OCI-LY3 (cell line): ENCODE measurements around the gene WDR27.

ENCODE experiments used
- H2AFZ ChIP-seq: fragments of 200-600, 300-600 bp; shearing (Covaris generic); 2 replicates; pipeline ENCODE4 v1.6.0; 2014; ENCODE audit warnings: antibody characterized with exemption, low read depth, low read length
- H3K27ac ChIP-seq: fragments of 200-600, 300-600 bp; sonication (generic); 2 replicates; pipeline ENCODE4 v1.5.1; 2014; ENCODE audit warnings: mild to moderate bottlenecking, low read length, moderate library complexity, mixed read lengths
- H3K27me3 ChIP-seq: fragments of 200-600, 300-600 bp; sonication (generic); 2 replicates; pipeline ENCODE4 v1.6.1; 2014; ENCODE audit warnings: low read depth, low read length, mixed read lengths
- H3K36me3 ChIP-seq: fragments of 200-600, 300-600 bp; sonication (generic); replicated peaks from 2 replicates; pipeline ENCODE3; 2014; ENCODE audit warnings: low read depth, low read length, mixed read lengths
- H3K4me1 ChIP-seq: fragments of 300-600, 200-600 bp; sonication (generic); 2 replicates; pipeline ENCODE4 v1.6.1; 2014; ENCODE audit warnings: low read length, mixed read lengths
- H3K4me2 ChIP-seq: fragments of 200-600, 300-600 bp; sonication (generic); 2 replicates; pipeline ENCODE4 v1.6.1; 2014; ENCODE audit warnings: low read length, mixed read lengths
- H3K4me3 ChIP-seq: fragments of 300-600, 200-600 bp; sonication (generic); 2 replicates; pipeline ENCODE4 v1.5.1; 2014; ENCODE audit warnings: antibody characterized with exemption, mild to moderate bottlenecking, low read length, moderate library complexity
- H3K79me2 ChIP-seq: fragments of 300-600, 200-600 bp; shearing (Covaris generic); 2 replicates; pipeline ENCODE4 v1.6.1; 2014; ENCODE audit warnings: mild to moderate bottlenecking, low read length, mixed read lengths
- H3K9ac ChIP-seq: fragments of 300-600, 200-600 bp; shearing (Covaris generic); 2 replicates; pipeline ENCODE4 v1.6.0; 2014; ENCODE audit warnings: mild to moderate bottlenecking, low read length, moderate library complexity
- H3K9me3 ChIP-seq: fragments of 200-600, 300-600 bp; shearing (Covaris generic); 2 replicates; pipeline ENCODE4 v1.6.1; 2014; ENCODE audit warnings: low read length, mixed read lengths; ENCODE audit not compliant: insufficient read depth
- H4K20me1 ChIP-seq: fragments of 200-600, 300-600 bp; sonication (generic); 2 replicates; pipeline ENCODE4 v1.6.1; 2016; ENCODE audit warnings: low read length, mixed read lengths; ENCODE audit not compliant: insufficient read depth
- CTCF ChIP-seq: fragments of 200-600, 300-600 bp; sonication (generic); IDR thresholded peaks from 2 replicates; pipeline ENCODE4 v1.5.1; 2014; ENCODE audit warnings: antibody characterized with exemption, low read length, low read depth
- EZH2phosphoT487 ChIP-seq: fragments of 200-600 bp; shearing (Covaris generic); IDR thresholded peaks from 2 replicates; pipeline ENCODE4 v1.6.1; 2018; ENCODE audit warnings: antibody characterized with exemption, mixed run types, low read depth

Gene WDR27

GRCh38 chr6:169495601-169496000, 206.2 kb downstream of the WDR27 start:
- Histone ChIP-seq H4K20me1 (no peaks in the 10 kb centered on the region), H3K36me3 (no peaks in the 10 kb centered on the region)

GRCh38 chr6:169494038-169494437, 207.8 kb downstream of the WDR27 start:
- no peak for TF ChIP-seq EZH2phosphoT487
- TF ChIP-seq CTCF, result no peak
- Histone ChIP-seq H3K79me2 (no peaks in the 10 kb centered on the region), H3K9me3 (no peaks in the 10 kb centered on the region), H3K4me2 (no peak overlapping the region), H3K4me3 (no peak overlapping the region), H2AFZ (no peak overlapping the region), H3K27ac (no peak overlapping the region), H3K27me3 (no peaks in the 10 kb centered on the region), H3K4me1 (no peaks in the 10 kb centered on the region), H3K9ac (no peak overlapping the region), H3K36me3 (no peaks in the 10 kb centered on the region), H4K20me1 (no peaks in the 10 kb centered on the region)

More at GRCh38 chr6:169495601-169496000, 206.2 kb downstream of the WDR27 start:
- Histone ChIP-seq H3K9me3 (no peaks in the 10 kb centered on the region), H3K4me1 (no peaks in the 10 kb centered on the region), H3K79me2 (no peaks in the 10 kb centered on the region), H3K27ac (no peak overlapping the region), H2AFZ (no peak overlapping the region), H3K9ac (no peak overlapping the region), H3K4me3 (no peak overlapping the region), H3K4me2 (no peak overlapping the region), H3K27me3 (no peaks in the 10 kb centered on the region)
- TF ChIP-seq CTCF (no peak), EZH2phosphoT487 (no peak)

GRCh38 chr6:169491482-169491881, 210.3 kb downstream of the WDR27 start:
- Histone ChIP-seq H3K4me3 (no peak overlapping the region), H3K9ac (no peak overlapping the region), H3K27me3 (no peaks in the 10 kb centered on the region), H3K4me1 (no peaks in the 10 kb centered on the region), H3K36me3 (no peaks in the 10 kb centered on the region), H3K79me2 (no peaks in the 10 kb centered on the region), H3K4me2 (no peak overlapping the region), H3K27ac (no peak overlapping the region), H4K20me1 (no peaks in the 10 kb centered on the region), H2AFZ (no peak overlapping the region), H3K9me3 (no peaks in the 10 kb centered on the region)
- TF ChIP-seq EZH2phosphoT487 (no peak), CTCF (no peak)

- H3K27me3 ChIP-seq, result no peaks in the 10 kb centered on the region
- no peaks in the 10 kb centered on the region for H3K79me2 ChIP-seq
- H2AFZ ChIP-seq, result no peak overlapping the region
- no peaks in the 10 kb centered on the region for H3K4me1 ChIP-seq
- no peak overlapping the region for H3K9ac ChIP-seq
- no peak overlapping the region for H3K27ac ChIP-seq
- H3K9me3 ChIP-seq, result no peaks in the 10 kb centered on the region
- no peak overlapping the region for H3K4me3 ChIP-seq
- H3K4me2 ChIP-seq, result no peak overlapping the region
- H4K20me1 ChIP-seq, result no peaks in the 10 kb centered on the region
- TF ChIP-seq CTCF (no peak), EZH2phosphoT487 (no peak)
- H3K36me3 ChIP-seq, result no peaks in the 10 kb centered on the region
Observed at GRCh38 chr6:169490830-169491229, 211.0 kb downstream of the WDR27 start.
